ENCODE measurements around the gene SPRR1B. TPM values are rescaled to one million over a fixed set of nuclear protein-coding genes. Genes with fewer than 3 reads are reported as not detected.

The SPRR1B gene
- total and polyA plus RNA-seq, 8 donors: 0.24 to 0.73 TPM; not detected in 6

GRCh38 chr1:153024413-153024812 is 6.6 kb upstream of the SPRR1B start:
- Histone ChIP-seq H3K27ac (no peak overlapping the region), H3K4me3 (no peak overlapping the region), H3K27me3 (no peaks in the 10 kb centered on the region), H3K4me1 (no peaks in the 10 kb centered on the region), H3K9me3 (no peaks in the 10 kb centered on the region), H3K36me3 (no peaks in the 10 kb centered on the region)
- no peak for TF ChIP-seq CTCF (IDR thresholded peaks at IDR 0.05)
- intact Hi-C loops (cut with DNase I): no loop called here
- DNase-seq: no peak
- ATAC-seq: no peak

- Histone ChIP-seq H3K4me1 (no peaks in the 10 kb centered on the region), H3K9me3 (no peaks in the 10 kb centered on the region), H3K27me3 (no peaks in the 10 kb centered on the region), H3K4me3 (no peak overlapping the region), H3K36me3 (no peaks in the 10 kb centered on the region), H3K27ac (no peak overlapping the region)
- DNase-seq: no peak
- no peak for ATAC-seq
- no peak for TF ChIP-seq CTCF (IDR thresholded peaks at IDR 0.05)
- intact Hi-C loops (cut with DNase I): no loop called here
Observed at GRCh38 chr1:153025797-153026196, 5.2 kb upstream of the SPRR1B start.

- Histone ChIP-seq H3K36me3 (no peaks in the 10 kb centered on the region), H3K9me3 (no peaks in the 10 kb centered on the region), H3K27ac (no peak overlapping the region), H3K4me1 (no peaks in the 10 kb centered on the region), H3K4me3 (no peak overlapping the region), H3K27me3 (no peaks in the 10 kb centered on the region)
- DNase-seq: no peak
- TF ChIP-seq CTCF (IDR thresholded peaks at IDR 0.05): no peak
- intact Hi-C loops (cut with DNase I): no loop called here
- no peak for ATAC-seq
Observed at GRCh38 chr1:153028766-153029165, 2.2 kb upstream of the SPRR1B start.

- TF ChIP-seq CTCF (IDR thresholded peaks at IDR 0.05): no peak
- Histone ChIP-seq H3K9me3 (no peaks in the 10 kb centered on the region), H3K27me3 (no peaks in the 10 kb centered on the region), H3K36me3 (no peaks in the 10 kb centered on the region), H3K4me1 (no peaks in the 10 kb centered on the region), H3K4me3 (no peak overlapping the region), H3K27ac (no peak overlapping the region)
- intact Hi-C loops (cut with DNase I): no loop called here
- ATAC-seq: no peak
- no peak for DNase-seq
Observed at GRCh38 chr1:153032073-153032472, 1.1 kb downstream of the SPRR1B start.

- Histone ChIP-seq H3K4me1 (no peaks in the 10 kb centered on the region), H3K4me3 (no peak overlapping the region), H3K27ac (no peak overlapping the region), H3K27me3 (no peaks in the 10 kb centered on the region), H3K36me3 (no peaks in the 10 kb centered on the region), H3K9me3 (no peaks in the 10 kb centered on the region)
- DNase-seq: no peak
- ATAC-seq: peak; percentile 98
- TF ChIP-seq CTCF (IDR thresholded peaks at IDR 0.05): no peak
- intact Hi-C loops (cut with DNase I): no loop called here
Observed at GRCh38 chr1:153032677-153033308, 1.8 kb downstream of the SPRR1B start.

Data from left lung (tissue), 10 donors.